Thyroid gland (tissue), 4 donors: ENCODE measurements around the gene EMILIN3. TPM values are rescaled to one million over a fixed set of nuclear protein-coding genes. Genes with fewer than 3 reads are reported as not detected.

ENCODE experiments used
- DNase-seq, 2 donors: peaks; one replicate each; pipeline ENCODE4 v3.0.0-alpha.2; 2019
- H3K27ac ChIP-seq, 3 donors: fragments of 200-600 bp; sonication (generic); 1 replicate in 2 of 3; 2 replicates in 1 of 3; pipeline ENCODE4 v1.5.1; 2016 to 2019; ENCODE audit warnings: mild to moderate bottlenecking in 1 of 3, moderate library complexity in 1 of 3
- H3K27me3 ChIP-seq: fragments of 200-600 bp; sonication (generic); one replicate; pipeline ENCODE4 v1.5.1; 2019
- H3K36me3 ChIP-seq, 2 donors: fragments of 200-600 bp; sonication (generic); one replicate each; pipeline ENCODE4 v1.5.1; 2016 to 2019
- H3K4me1 ChIP-seq, 2 donors: fragments of 200-600 bp; sonication (generic); one replicate each; pipeline ENCODE4 v1.5.1; 2017 to 2019
- H3K4me3 ChIP-seq, 3 donors: fragments of 200-600 bp; sonication (generic); replicated peaks in 1 of 3; 1 replicate in 2 of 3; 2 replicates in 1 of 3; pipeline ENCODE4 v1.5.1; 2016; ENCODE audit warnings: mild to moderate bottlenecking in 1 of 3
- H3K9me3 ChIP-seq: fragments of 200-600 bp; sonication (generic); one replicate; pipeline ENCODE4 v1.5.1; 2017
- POLR2A ChIP-seq, 2 donors: fragments of 450-650 bp; IDR thresholded peaks; one replicate each; pipeline ENCODE4 v1.6.1; 2017; ENCODE audit warnings: antibody characterized with exemption in 2 of 2, mild to moderate bottlenecking in 2 of 2, moderate library complexity in 1 of 2
- WGBS, 2 donors: methylation state at CpG; one replicate each; pipeline ENCODE4 v1.1.5; 2017; 5-methylcytosine and 5-hydroxymethylcytosine counted together
- intact Hi-C: fragments of 100-400 bp; cut with DNase I; formaldehyde crosslinking; loops from one replicate; pipeline ENCODE4 v1.15.1; 2023
- total RNA-seq, 4 donors: library from RNA; depleted of rRNA; stranded (reverse); fragments of >200 nt; gene quantifications; one replicate each; pipeline ENCODE4 v1.2.3, GENCODE V29; 2016
- TF ChIP-seq, protein P1 (sequence below), 6 experiments: fragments of 200-600 bp in 3 of 6; fragments of 450-650 bp in 3 of 6; sonication (generic) in 3 of 6; IDR thresholded peaks; one replicate each; pipeline ENCODE4 v1.5.1; 2016 to 2019; ENCODE audit warnings: antibody characterized with exemption in 6 of 6, mild to moderate bottlenecking in 2 of 6, inconsistent platforms in 1 of 6, moderate library complexity in 1 of 6

EMILIN3 gene
- total RNA-seq, 4 donors from 2014 or later = 0.27 to 1.3 (median 0.61) TPM

DNA sequence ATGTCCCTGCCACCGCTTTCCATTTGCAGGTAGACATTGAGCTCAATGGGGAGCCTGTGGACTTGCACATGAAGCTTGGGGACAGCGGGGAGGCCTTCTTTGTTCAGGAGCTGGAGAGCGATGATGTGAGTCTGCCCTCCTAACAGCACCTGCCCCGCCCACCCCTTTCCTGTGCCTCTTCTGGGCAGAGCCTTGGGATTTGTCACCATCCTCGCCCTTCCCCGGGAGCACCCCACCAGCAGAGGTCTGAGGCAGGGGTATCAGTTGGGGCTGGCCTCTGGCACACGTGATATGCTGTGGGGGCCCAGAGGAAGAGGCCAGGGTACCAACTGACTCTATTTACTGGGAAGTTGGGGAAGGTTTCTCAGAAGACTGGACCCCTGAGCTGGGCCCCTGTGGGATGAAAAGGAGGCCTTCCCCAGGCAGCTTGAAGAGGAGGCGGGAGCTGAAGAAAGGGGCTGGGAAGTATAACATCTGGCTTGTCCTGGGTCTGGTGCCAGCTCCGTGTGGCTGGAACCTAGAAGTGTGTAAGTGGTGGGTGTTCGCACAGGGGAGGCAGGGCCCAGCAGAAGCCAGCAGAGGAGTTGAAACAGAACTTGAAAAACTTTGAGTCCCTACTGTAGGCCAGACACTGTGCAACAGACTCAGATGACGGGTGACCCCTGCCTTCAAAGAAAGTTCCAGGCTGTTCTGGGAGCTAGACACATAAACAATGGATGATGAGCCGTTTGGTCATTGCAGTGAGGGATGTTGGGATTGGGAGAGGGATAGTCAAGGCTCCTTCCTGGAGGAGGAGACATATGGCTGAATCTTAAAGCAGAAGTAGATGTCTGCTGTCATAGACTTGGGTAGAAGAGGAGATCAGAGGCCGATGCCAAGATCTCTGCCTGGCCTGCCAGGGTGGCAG lies 18.8 kb downstream of the EMILIN3 start:
- intact Hi-C loops = loop anchor here (5.0 kb wide), 1 partner anchor 65 kb away; no protein-coding TSS in a partner anchor
- no peak overlapping the region for H3K27ac ChIP-seq
- H3K4me3 ChIP-seq = no peak overlapping the region
- TF ChIP-seq POLR2A (IDR thresholded peaks at IDR 0.05) = no peak
- TF ChIP-seq, protein P1, sequence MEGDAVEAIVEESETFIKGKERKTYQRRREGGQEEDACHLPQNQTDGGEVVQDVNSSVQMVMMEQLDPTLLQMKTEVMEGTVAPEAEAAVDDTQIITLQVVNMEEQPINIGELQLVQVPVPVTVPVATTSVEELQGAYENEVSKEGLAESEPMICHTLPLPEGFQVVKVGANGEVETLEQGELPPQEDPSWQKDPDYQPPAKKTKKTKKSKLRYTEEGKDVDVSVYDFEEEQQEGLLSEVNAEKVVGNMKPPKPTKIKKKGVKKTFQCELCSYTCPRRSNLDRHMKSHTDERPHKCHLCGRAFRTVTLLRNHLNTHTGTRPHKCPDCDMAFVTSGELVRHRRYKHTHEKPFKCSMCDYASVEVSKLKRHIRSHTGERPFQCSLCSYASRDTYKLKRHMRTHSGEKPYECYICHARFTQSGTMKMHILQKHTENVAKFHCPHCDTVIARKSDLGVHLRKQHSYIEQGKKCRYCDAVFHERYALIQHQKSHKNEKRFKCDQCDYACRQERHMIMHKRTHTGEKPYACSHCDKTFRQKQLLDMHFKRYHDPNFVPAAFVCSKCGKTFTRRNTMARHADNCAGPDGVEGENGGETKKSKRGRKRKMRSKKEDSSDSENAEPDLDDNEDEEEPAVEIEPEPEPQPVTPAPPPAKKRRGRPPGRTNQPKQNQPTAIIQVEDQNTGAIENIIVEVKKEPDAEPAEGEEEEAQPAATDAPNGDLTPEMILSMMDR (IDR thresholded peaks at IDR 0.05) = no peak
- DNase-seq = no peak
- 89 to 91% methylated on average over 13 of the region's 13 CpGs for WGBS, 2 donors
- peaks cover 22 to 40% of the 10 kb centered on the region in 2 donors for H3K36me3 ChIP-seq
- no peaks in the 10 kb centered on the region for H3K27me3 ChIP-seq
- H3K4me1 ChIP-seq = peaks cover 7 to 13% of the 10 kb centered on the region in 2 donors
- H3K9me3 ChIP-seq = no peaks in the 10 kb centered on the region

GRCh38 chr20:41345729-41346067 lies 20.9 kb downstream of the EMILIN3 start:
- Histone ChIP-seq H3K4me1 (peaks cover 16 to 25% of the 10 kb centered on the region in 2 donors), H3K27me3 (no peaks in the 10 kb centered on the region), H3K9me3 (no peaks in the 10 kb centered on the region), H3K36me3 (peaks cover 17 to 30% of the 10 kb centered on the region in 2 donors), H3K4me3 (no peak overlapping the region), H3K27ac (no peak overlapping the region)
- no peak for DNase-seq
- 93 to 94% methylated on average over 17 of the region's 17 CpGs for WGBS, 2 donors
- TF ChIP-seq, protein P1 (IDR thresholded peaks at IDR 0.05) = no peak
- no peak for TF ChIP-seq POLR2A (IDR thresholded peaks at IDR 0.05)
- intact Hi-C loops = loop anchor here (5.0 kb wide), 1 partner anchor 67 kb away; no protein-coding TSS in a partner anchor

- Histone ChIP-seq H3K27ac (peak overlapping the region; percentile 10 to 57 (median 53)), H3K9me3 (no peaks in the 10 kb centered on the region), H3K4me1 (peaks cover 16 to 25% of the 10 kb centered on the region in 2 donors), H3K4me3 (no peak overlapping the region), H3K27me3 (no peaks in the 10 kb centered on the region), H3K36me3 (peaks cover 14 to 26% of the 10 kb centered on the region in 2 donors)
- no peak for DNase-seq
- intact Hi-C loops = loop anchor here (5.0 kb wide), 1 partner anchor 67 kb away; no protein-coding TSS in a partner anchor
- whole genome bisulfite sequencing, 2 donors = 88 to 94% methylated on average over 11 of the region's 11 CpGs
- no peak for TF ChIP-seq POLR2A (IDR thresholded peaks at IDR 0.05)
- TF ChIP-seq, protein P1 (IDR thresholded peaks at IDR 0.05) = no peak
These were observed 21.5 kb downstream of the EMILIN3 start for GRCh38 chr20:41344938-41345728.

DNA sequence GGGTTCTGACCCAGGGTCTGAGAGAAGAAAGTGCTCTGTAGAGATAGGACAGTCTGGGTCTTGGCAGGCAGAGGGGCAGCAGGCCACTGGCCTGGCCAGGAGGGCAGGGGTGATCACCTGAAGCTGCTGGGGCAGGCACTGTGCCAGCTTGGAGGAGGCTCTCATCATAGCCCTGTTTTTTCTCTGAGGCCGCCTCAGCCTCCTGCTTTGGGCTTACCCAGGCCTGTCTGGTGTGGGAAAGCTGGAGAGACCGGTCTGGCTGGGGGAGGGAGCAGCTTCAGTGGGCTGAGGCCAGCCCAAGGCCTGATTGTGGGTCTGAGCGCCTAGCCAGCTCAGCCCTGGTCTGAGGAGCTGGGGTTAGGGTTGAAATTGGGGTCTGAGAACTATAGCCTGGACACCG lies 22.1 kb downstream of the EMILIN3 start:
- no peaks in the 10 kb centered on the region for H3K9me3 ChIP-seq
- H3K36me3 ChIP-seq = peaks cover 9 to 20% of the 10 kb centered on the region in 2 donors
- 63 to 66% methylated on average over 4 of the region's 4 CpGs for WGBS, 2 donors
- no peak for TF ChIP-seq POLR2A (IDR thresholded peaks at IDR 0.05)
- TF ChIP-seq, protein P1 (IDR thresholded peaks at IDR 0.05) = no peak
- no peak overlapping the region for H3K4me3 ChIP-seq
- DNase-seq = peak; percentile 91 to 92
- peak overlapping the region; percentile 52 to 57 (median 53) for H3K27ac ChIP-seq
- H3K27me3 ChIP-seq = no peaks in the 10 kb centered on the region
- intact Hi-C loops = no loop called here
- peaks cover 20 to 30% of the 10 kb centered on the region in 2 donors for H3K4me1 ChIP-seq
